HG03378 (cell line): Measurements from ENCODE around the gene SCYL1.
"Not testable (repeated sequence)": the region's sequence is repeated elsewhere in the genome, so short reads cannot be mapped to it uniquely, and the experiment has no call there.

Experiments
- ATAC-seq: cut with Tn5 transposase; IDR thresholded peaks from one replicate; pipeline ENCODE4 v1.9.1; 2021; ENCODE audit warnings: mild to moderate bottlenecking, moderate library complexity; ENCODE audit not compliant: unreplicated experiment

Gene SCYL1

DNA sequence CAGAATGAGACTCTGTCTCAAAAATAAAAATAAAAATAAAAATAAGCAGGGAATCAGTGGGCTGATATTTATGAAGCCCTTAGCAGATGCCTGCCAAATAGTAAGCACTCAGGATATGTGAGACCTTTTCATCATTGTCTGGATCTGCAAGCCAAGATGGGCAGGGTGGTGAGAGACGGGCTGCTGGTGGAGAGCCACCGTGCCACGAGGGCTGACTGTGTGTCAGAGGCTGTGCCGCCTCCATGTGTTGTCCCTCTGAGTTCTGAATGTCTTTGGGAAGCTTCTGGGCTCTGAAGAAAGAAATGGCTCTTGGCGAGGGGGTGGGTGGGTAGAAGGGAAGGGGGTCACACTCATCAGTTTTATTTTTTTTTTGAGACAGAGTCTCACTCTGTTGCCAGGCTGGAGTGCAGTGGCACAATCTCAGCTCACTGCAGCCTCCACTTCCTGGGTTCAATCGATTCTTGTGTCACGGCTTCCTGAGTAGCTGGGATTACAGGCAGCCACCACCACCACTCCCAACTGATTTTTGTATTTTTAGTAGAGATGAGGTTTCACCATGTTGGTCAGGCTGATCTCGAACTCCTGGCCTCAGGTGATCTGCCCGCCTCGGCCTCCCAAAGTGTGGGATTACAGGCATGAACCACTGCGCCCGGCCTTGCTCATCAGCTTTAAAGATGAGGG is 40.1 kb downstream of the SCYL1 start:
- ATAC-seq: not testable (repeated sequence)

DNA sequence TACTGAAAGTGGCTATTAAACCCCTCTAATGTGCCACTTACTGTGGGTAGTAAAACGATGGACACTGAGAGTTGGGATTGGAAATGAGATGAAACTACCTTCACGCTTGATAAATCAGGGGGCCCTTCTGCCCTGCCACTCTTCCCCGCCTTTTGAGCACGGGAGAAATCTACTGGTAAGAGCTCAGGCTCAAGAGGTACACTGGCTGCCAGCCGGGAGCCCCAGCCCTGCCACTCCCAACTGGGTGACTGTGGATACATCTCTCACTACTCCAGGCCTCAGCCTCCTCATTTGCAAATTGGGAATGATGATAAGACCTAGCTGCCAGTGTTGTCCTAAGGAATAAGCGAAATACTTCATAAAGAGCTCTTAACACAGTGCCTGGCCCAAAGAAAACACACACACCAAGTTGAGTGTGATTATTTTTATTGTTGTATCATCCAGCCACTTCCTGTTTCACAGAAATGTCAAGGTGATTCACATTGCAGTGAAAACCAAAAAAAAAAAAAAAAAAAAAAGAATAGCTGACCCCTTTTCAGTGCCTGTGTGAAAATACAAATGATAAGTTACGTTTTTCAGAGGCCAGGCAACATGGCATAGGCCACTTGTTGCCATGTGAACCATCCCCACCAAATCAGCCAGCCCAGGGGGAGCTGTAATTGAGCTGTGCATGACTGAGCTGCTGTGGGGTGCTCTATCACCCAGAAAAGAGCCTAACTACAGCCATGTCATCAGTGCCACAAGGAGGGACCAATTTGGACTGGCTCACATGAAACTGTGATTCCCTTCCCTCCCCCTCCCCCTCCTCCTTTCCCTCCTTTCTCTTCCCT is 41.0 kb downstream of the SCYL1 start:
- no peak for ATAC-seq

DNA sequence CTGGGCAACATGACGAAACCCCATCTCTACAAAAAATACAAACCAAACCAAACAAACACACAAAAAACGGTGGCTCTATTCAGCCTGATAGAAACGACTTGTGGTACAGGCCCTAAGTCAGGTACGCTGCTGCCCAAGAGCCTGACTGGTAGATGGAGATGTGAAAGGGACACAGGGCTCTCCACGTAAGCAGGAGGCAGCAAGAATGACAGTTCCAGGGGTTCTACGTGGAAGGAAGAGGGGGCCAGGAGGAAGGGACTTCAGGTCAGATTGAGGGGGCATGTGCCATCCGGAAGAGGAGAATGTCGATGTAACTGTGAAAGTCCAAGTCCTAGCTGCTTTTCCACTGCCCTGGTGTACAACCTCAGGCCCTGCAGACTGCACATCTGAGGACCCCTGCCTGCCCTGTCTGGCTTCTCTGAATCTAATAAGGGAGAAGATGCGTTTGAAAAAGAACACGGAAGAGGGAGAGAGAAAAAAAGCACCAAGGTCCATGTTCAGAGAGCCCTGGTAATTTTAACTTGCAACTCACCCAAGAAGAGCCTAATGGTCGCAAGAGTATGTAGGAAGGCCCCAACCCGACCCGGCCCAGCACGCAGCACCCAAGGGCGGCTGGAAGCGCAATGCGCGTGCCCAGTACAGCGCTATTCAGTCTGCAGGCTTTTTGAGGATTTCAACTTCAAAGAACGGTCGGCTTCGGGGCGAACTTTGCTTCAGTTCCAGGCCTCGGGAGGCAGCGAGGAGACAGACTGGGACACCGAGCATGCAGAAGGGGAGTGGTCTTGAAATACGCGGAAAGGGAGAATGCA is 44.5 kb downstream of the SCYL1 start:
- ATAC-seq: peak; percentile 2

DNA sequence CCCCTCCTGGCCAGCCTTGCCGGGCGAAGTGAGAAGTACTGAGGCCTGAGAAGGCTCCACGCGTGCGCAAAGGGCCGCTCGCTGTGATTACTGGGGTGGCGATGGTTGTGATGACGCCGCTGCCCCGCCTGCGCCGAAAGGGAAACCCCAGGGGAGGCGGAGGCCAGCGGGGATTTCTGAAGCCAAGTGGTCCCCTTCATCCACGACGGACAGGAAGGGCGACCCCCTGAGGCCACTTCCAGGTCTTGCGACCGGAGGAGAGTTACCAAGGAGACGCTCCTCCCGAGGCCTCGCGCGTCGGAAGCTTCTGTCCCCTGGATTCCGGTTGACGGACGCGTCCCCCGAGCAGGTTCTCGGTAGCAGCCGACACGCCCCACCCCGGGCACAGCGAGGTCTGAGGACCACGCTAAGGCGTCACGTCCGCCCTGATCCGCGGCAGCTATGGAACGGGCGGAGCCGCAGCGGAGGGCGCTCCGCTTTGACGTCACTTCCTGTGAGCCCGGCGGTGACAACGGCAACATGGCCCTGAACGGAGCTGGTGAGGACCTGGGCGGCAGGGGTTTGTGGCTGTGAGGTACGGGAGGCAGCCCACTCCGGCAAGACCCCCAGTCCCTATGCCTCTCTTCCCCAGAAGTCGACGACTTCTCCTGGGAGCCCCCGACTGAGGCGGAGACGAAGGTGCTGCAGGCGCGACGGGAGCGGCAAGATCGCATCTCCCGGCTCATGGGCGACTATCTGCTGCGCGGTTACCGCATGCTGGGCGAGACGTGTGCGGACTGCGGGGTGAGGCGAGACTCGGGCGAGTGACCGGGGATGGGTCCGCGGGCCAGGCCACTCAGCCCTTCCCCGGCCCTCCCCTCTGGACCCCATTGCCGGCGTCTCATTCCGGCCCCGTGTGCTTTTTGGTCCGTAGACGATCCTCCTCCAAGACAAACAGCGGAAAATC is 45.4 kb downstream of the SCYL1 start, which contains the start of gene ZNRD2:
TSS of gene ZNRD2 (plus strand) at position 505 of the 946 bp plus-strand sequence. CDS start at position 520, 15 bp downstream.
- peak; percentile 58 for ATAC-seq

DNA sequence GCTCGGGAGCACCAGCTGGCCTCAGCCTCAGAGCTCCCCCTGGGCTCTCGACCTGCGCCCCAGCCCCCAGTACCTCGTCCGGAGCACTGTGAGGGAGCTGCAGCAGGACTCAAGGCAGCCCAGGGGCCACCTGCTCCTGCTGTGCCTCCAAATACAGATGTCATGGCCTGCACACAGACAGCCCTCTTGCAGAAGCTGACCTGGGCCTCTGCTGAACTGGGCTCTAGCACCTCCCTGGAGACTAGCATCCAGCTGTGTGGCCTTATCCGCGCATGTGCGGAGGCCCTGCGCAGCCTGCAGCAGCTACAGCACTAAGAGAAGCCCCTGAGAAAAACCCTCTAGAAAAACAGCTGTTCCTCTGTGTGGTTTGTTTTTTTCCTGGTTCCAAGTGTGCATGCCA is 46.5 kb downstream of the SCYL1 start:
- no peak for ATAC-seq

DNA sequence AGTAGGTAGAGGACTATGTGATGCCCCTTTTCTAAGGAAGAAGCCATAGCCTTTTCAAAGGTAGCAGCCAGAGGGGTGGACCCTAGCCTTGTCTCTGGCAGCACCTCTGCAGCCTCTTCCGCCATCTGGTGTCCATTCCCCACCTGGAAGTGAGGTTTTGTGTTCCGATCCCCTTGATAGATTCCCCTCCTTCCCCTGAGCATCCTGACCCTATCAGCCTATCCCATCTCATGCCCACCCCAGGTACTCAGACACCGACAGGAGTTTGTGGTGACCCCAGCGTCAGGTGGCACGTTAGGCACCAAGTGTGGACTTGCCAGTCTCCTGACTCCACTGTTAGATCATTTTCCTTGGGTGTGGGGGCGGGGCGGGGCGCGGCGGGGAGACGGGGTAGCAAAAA is 47.1 kb downstream of the SCYL1 start:
- ATAC-seq: no peak

DNA sequence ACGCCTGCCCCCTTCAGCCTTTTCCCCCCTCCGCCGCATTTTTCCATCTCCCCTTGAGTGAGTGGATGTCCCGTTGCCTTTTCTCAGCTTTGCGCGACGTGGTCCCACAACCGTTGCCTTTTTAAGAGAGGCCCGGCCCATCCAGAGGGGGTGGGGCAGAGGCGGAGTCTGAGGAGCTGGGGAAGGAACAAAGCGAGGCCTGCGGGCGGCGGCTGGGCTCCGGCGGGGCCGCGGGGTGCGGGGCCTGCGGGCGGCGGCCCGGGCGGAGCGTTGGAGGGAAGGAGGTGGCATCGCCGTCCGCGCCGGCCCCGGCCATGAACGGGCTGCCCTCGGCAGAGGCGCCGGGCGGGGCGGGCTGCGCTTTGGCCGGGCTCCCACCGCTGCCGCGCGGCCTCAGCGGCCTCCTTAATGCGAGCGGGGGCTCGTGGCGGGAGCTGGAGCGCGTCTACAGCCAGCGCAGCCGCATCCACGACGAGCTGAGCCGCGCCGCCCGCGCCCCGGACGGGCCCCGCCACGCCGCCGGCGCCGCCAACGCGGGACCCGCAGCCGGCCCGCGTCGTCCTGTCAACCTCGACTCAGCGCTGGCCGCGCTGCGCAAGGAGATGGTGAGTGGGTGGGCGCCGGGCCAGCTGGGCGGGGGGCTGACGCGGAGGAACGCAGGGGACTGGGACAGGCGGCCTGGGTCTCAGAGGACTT is 47.6 kb downstream of the SCYL1 start, which contains the start of gene FAM89B:
TSS of gene FAM89B (plus strand) at position 183 of the 696 bp plus-strand sequence. CDS start at position 315, 132 bp downstream.
- ATAC-seq: no peak

DNA sequence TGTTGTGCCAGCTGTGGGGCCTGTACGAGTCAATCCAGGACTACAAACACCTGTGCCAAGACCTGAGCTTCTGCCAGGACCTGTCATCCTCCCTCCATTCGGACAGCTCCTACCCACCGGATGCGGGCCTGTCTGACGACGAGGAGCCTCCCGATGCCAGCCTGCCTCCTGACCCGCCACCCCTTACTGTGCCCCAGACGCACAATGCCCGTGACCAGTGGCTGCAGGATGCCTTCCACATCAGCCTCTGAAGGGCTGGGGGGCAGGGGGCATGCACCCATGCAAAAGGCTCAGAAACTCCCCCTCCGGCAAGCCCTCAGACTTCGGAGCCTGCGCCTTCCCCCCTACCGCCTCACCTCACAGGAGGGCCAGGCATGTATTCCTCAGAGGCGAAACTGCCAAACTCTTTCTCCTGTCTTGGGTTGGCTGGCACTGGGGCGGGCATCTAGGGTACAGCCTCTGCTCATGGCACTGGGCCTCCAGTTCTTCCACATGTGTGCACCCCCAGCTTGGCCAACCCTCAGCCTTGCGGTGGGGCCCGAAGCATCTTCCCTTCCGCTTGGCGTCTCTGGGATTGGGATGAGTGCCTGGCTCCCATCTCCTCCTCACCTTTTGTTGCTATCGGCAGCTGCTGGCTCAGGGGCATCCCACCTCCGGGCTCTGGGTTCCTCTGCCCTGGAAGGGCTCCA is 48.7 kb downstream of the SCYL1 start:
- no peak for ATAC-seq

DNA sequence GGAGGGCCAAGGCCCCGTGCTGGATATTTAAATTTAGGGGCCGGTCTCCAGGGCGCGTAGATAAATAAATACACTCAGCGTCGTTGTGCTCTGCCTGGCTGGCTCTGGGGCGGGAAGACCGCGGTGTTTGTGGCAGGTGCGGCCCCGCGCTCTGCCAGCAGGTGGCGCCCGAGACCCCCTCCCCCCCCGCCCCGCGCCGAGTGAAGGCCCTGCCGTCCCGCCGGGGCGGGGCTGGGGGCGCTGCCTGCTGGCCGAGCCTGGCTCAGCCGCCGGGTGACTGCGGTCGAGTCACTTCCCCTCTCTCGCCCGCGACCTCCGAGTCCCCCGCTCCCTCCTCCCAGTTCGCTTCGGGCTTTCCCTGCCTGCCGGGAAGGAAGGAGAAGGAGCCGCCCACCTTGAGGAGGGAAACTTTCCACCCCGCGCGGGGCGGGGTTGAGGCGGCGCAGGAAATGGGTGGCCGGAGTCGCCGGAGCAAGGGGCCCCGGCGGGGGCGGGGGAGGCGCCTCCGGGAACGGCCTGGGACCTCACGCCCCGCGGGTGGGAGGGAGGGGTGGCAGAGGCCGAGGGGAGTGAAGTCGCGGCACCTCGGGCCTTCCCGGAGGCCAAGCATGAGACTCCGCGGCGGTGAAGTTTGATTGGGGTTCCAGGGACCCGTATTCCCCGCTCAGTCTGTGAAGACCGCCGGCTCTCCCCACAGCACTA is 49.4 kb downstream of the SCYL1 start:
- ATAC-seq: no peak

DNA sequence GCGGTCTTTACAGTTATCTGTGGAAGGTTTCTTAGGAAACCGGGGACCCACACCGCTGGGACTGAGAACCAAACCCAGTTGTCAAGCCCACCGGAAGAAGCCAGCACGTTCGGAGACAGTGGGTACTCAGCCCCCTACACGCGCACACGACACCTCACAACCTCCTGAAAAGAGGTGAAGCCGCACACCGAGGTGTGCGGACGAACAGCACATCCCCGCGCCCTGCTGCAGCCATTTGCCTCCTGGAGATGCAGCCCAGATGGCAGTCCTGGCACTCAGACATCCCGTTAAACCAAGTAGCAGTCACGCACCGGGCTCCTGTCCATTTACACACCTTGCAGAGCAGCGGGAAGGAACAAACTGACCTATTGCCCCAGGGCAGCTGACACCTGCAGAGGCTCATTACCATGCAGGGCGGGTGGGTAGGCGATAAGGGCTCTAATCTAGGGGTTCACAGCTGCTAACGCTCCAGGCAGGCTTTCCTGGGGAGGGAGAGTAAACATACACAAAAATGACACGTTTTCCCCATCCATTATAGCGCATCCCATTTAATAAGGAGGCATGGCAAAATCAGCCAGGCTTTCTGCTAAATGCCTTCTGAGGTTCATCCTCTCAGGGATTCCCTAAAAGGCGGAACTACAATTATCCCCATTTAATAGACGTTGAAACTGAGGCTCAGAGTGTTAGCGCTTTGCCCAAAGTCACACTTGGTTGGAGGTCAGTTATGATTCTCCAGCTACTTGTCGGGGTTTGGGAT is 50.1 kb downstream of the SCYL1 start:
- ATAC-seq: no peak

DNA sequence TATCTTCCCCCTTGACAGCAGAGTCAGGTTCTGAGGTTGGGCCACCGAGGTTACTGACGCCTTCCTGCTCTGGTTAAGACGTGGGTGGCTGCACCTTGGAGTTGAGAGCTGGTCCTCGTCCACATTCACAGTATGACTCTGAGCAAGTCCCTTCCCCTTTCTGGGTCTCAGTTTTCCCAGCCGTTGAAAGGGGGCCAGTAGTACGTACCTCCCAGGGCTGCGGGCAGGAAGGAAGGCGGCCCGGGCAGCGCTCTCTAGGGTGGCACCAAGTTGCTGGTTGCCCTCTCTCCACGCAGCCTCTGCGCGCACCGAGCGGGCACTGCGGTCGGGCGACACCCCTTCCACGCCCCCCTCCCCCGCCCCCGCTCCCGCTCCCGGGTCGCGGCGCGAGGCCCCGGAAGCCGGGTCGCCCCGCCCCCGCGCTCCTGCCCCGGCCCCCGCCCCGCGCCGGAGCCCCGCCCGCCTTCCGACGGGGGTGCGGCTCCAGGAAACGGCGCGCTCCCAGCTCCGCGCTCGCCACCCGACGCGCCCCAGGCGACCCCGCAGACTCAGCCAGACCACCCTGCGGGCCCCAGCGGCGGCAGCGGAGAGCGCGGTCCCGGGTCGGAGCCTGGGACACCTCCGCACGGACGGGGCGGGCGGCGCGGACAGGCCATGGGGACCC is 50.8 kb downstream of the SCYL1 start, which contains the start of gene EHBP1L1:
TSS of gene EHBP1L1 (plus strand) at position 486 of the 664 bp plus-strand sequence. CDS start 250 bp downstream, outside the sequence.
- no peak for ATAC-seq

DNA sequence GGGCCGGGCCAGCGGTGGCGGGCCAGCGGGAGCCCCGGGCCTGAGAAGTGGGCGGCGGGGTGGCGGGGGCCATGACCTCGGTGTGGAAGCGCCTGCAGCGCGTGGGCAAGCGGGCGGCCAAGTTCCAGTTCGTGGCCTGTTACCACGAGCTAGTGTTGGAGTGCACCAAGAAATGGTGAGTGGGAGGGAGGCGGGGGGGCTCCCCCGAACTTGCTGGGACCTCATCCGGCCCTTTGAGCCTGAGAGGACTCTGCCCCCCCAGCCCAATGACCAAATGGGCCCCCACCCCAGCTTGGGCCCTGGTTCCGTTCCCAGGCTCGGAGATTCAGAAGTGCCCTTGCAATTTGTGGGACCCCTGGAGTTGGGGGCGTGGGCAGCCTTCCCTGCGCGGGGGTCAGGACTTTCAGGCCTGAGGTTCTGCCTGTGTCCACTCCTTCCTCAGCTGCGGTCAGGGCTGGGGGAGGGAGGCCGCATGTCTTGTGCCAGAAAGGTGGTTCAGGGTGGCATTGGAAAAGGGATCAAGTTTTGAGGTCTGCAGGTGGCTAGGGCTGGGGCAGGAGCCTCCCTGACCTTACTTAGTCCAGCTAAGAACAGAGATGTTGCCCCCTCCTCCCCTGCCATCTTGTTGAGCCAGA is 51.5 kb downstream of the SCYL1 start:
- ATAC-seq: no peak

DNA sequence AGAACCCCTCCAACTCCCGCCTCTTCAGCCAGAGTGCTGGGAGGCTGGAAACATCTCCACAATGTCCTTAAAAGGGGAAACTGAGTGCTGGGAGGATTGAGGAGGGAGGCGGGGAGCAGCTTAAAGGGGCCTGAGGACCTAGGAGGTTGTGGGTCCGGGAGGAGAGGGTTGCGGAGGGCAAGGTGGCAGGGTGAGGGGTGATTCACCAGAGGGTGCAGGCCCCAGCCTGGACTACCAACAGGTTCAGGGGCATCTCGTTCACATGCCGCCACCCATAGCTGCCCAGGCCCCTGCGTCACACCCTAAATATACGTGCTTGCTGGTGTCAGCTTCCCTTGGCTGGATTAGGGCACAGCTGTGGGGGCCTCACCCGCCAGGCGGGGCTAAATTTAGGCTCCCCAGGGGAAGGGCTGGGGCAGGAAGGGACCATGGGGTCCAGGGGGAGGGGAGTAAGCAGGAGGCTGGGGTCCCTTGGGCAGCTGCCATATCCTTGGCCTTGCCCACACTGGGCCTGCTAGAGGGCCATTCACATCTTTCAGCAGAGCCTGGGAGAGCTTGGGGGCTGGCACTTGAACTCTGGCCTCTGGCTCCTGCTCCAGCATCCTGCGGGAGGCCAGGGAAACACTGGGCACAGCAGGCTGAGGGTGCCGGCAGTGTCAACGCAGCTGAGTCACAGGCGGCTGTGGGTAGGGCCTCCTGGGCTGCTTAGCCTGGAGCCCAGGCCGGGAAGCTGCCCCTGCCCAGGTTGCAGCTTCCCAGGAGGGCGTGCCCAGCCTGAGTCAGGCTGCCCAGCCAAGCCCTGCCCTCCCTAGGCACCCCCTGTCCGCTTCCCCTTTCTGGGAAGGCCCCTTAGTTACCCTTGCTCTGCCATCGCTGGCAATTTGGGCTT is 52.2 kb downstream of the SCYL1 start:
- no peak for ATAC-seq

DNA sequence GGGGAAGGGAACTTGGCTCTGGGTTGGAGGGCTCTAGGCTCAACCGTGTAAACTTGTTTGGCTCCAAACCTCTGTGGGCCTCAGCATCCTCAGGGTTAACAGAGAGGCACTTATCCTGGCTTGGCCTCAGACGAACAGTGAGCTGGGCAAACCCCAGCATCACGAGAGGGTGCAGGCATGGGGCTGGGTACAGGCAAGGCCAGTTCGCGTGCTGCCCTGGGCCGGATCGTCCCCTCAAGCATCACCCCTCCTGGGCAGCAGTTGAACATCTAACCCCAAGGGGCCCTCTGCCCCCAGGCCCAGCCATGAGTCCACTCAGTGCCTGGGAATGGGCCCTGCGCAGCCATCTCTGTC is 52.9 kb downstream of the SCYL1 start:
- no peak for ATAC-seq

DNA sequence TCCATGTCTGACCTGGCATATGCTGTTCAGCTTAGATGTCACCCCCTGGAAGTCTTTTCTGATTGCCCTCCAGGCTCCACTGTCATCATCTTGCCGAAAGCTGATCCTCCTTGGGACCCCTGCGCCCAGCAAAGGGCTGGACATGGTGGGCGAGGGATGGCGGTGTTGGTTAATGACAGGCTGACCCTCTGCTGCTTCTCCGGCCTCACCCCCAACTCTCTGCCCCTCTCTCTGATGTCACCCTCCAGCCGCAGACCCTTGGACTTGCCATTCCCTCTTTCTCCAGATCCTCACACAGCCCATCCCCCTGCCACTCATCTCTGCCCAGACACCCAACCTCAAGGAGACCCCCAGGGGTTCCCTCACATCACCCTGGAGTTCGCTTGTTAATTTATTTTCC is 53.3 kb downstream of the SCYL1 start:
- ATAC-seq: no peak

DNA sequence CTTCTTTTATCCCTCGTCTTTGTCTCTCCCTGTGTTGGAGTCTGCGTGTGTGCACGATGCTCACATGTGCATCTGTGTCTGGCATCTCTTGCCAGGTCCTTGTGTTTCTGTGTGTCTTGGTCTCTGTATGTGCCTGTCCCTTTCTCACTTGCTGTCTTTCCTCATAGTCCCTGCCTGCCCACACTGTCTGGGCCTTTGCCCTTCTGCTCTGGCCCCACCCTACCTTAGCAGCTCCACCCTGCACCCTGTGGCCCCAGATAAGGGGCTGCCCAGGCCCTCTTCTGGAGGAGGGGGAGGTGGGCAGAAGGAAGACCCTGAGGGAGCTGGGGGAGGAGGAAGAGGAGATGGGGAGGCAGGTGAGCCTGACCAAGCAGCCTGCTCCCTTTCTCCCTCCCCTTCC is 53.8 kb downstream of the SCYL1 start:
- ATAC-seq: no peak
